Measurements from ENCODE around the gene HS1BP3.

Gene HS1BP3

GRCh38 chr2:20593072-20594034, 57.5 kb downstream of the HS1BP3 start:
- no peak overlapping the region for H3K4me3 ChIP-seq (ENCODE audit: control insufficient read depth, low read depth, low read length)
- DNase-seq (ENCODE audit: low read depth): no peak
- no peak for TF ChIP-seq CTCF (IDR thresholded peaks at IDR 0.05; ENCODE audit: control insufficient read depth, insufficient read depth, low read depth, low read length, missing control alignments)

GRCh38 chr2:20592106-20593071, 58.5 kb downstream of the HS1BP3 start:
- no peak for DNase-seq (ENCODE audit: low read depth)
- no peak overlapping the region for H3K4me3 ChIP-seq (ENCODE audit: control insufficient read depth, low read depth, low read length)
- TF ChIP-seq CTCF (IDR thresholded peaks at IDR 0.05; ENCODE audit: control insufficient read depth, insufficient read depth, low read depth, low read length, missing control alignments): no peak

- H3K4me3 ChIP-seq (ENCODE audit: control insufficient read depth, low read depth, low read length): no peak overlapping the region
- TF ChIP-seq CTCF (IDR thresholded peaks at IDR 0.05; ENCODE audit: control insufficient read depth, insufficient read depth, low read depth, low read length, missing control alignments): no peak
- DNase-seq (ENCODE audit: low read depth): no peak
Measured at GRCh38 chr2:20590704-20591515, 60.0 kb downstream of the HS1BP3 start.

- no peak for TF ChIP-seq CTCF (IDR thresholded peaks at IDR 0.05; ENCODE audit: control insufficient read depth, insufficient read depth, low read depth, low read length, missing control alignments)
- H3K4me3 ChIP-seq (ENCODE audit: control insufficient read depth, low read depth, low read length): no peak overlapping the region
- no peak for DNase-seq (ENCODE audit: low read depth)
Measured at GRCh38 chr2:20589975-20590703, 60.8 kb downstream of the HS1BP3 start.

- TF ChIP-seq CTCF (IDR thresholded peaks at IDR 0.05; ENCODE audit: control insufficient read depth, insufficient read depth, low read depth, low read length, missing control alignments): no peak
- H3K4me3 ChIP-seq (ENCODE audit: control insufficient read depth, low read depth, low read length): no peak overlapping the region
- no peak for DNase-seq (ENCODE audit: low read depth)
Measured at GRCh38 chr2:20588918-20589871, 61.7 kb downstream of the HS1BP3 start.
